GM12875 (cell line): ENCODE results near the gene OSBPL10.

Experiments used
- H3K4me3 ChIP-seq: one replicate; pipeline ENCODE4 v1.5.1; 2011; ENCODE audit warnings: low read depth, low read length, control low read depth
- CTCF ChIP-seq: IDR thresholded peaks from 2 replicates; pipeline ENCODE4 v1.5.1; 2011; ENCODE audit warnings: low read depth, mild to moderate bottlenecking, control low read depth, inconsistent platforms, low read length, moderate library complexity, borderline replicate concordance; ENCODE audit not compliant: insufficient read depth

OSBPL10 gene

GRCh38 chr3:31890007-31890406 lies 91.1 kb downstream of the OSBPL10 start:
- H3K4me3 ChIP-seq: no peak overlapping the region
- TF ChIP-seq CTCF: no peak

GRCh38 chr3:31885235-31885634 lies 95.8 kb downstream of the OSBPL10 start:
- no peak for TF ChIP-seq CTCF
- H3K4me3 ChIP-seq: no peak overlapping the region

DNA sequence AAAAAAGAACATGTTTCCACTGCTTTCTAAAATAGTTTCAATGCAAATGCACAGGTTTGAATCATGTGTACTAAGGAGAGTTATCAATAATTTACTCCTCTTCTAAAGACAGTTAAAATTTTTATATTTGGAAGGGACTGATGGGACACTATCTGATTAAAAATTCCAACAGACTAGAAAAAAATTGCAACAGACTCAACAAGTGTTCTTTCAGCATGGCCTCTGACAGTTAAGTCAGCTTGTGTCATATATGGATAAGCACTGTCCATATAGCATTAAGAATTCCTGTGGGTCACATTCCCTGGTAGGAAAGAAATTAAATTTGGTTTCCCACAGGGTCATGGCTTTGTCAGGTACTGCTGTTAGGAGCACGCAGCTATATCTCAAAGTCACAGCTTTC lies 96.8 kb downstream of the OSBPL10 start:
- H3K4me3 ChIP-seq: no peak overlapping the region
- no peak for TF ChIP-seq CTCF

GRCh38 chr3:31882895-31883294 lies 98.2 kb downstream of the OSBPL10 start:
- no peak for TF ChIP-seq CTCF
- H3K4me3 ChIP-seq: no peak overlapping the region

- no peak for TF ChIP-seq CTCF
- H3K4me3 ChIP-seq: no peak overlapping the region
Measured at GRCh38 chr3:31882431-31882830, 98.6 kb downstream of the OSBPL10 start.

- no peak for TF ChIP-seq CTCF
- H3K4me3 ChIP-seq: no peak overlapping the region
Measured at GRCh38 chr3:31880482-31881078, 100.5 kb downstream of the OSBPL10 start.

DNA sequence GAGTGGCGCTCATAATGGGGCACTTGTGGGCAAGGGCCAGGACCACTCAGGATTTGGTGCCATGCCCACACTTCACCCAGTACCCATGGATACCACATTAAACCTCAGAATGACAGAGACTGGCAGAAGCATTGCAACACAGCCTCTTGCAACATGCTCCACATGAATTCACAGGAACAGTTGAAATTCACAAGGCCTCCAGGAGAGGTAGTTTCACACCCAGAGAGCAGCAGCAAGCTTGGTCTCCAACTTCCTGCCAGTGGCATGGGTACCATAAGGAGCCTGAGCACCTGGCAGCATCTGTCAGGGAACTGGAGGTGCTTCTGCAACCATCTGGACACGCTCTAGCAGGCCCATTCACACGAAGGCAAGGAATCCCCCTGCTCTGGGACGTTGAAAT lies 101.0 kb downstream of the OSBPL10 start:
- TF ChIP-seq CTCF: no peak
- H3K4me3 ChIP-seq: no peak overlapping the region
